HG02870 (cell line): Measurements from ENCODE around the gene RNASE12.
"Not testable (repeated sequence)": the region's sequence is repeated elsewhere in the genome, so short reads cannot be mapped to it uniquely, and the experiment has no call there.

Experiments
- ATAC-seq: cut with Tn5 transposase; IDR thresholded peaks from one replicate; pipeline ENCODE4 v1.9.1; 2021; ENCODE audit warnings: mild to moderate bottlenecking, moderate library complexity; ENCODE audit not compliant: unreplicated experiment

The RNASE12 gene

DNA sequence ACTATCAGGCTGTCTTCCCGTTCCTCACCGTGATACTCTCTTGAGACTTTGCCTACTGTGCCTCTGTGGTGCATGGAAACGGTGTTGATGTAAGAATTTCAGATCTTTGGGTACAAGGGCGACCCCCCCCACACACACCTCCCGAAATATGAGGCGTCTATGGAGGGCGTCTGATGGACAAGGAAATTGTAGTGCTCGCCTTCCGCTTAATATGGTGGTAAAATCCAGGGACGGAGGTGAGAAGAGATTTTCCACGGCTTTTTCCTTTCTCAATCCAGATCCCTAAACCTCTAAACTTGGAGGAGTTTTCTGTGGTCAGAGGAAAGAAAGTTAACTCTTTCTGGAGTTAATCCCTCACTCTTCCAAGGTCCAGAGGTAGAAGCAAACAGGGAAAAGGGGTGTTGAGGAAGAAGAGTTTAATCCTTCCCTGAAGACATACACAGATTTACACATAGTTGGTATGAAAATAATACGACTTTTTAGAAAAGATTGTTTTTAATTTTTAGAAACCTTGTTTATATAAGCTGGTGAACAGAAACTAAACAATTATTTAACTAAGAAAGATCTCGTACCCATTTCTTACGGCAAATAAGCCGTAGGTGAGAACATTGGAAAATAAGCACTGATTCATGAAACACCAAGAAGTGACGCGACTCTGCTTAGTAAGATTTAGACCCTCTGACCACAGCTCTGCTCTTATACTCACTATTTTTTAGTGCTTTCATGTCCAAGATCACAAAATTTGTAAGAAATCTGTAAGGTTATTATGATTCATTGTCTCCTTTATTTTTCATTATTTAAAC lies 23.1 kb upstream of the RNASE12 start:
- no peak for ATAC-seq

DNA sequence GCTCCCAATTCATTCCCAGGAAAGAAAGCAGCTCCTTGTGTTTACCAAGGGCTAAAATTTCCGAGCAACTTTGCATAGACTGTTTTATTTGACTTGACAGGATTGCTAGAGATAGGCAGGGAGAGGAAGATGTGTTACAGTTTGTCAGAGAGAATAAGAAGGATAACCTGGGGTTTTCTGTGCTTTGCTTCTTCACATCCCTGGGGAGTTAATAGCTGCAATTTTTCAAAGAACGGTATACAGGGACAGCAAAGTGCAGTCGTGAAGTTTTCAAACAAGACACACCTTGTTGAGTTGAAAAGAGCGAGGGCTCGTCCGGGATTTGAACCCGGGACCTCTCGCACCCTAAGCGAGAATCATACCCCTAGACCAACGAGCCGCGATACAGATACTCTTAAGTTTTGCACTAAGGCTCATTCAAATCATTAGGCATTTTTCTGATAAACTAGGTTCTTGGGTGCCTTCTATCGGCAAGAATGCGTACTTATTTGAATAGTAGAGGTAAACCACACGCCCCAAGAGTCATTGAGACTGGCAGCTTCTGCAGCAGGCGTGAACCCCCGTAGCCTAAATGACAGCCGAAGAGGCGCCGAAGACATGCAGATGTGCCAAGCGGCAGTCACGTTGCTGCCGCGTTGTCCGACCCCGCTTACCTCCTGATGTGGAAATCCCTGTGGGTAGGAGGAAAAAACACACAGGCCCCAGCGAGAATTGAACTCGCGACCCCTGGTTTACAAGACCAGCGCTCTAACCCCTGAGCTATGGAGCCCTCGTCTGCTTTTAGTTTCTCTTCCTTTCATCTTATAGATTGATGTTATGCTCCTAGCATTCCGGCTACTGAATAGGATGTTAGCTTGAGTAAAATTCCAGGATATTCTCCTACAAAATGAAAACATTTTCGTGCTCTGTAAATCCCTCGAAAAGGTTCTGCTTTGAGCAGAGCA lies 22.2 kb upstream of the RNASE12 start:
- peak; percentile 71 for ATAC-seq

DNA sequence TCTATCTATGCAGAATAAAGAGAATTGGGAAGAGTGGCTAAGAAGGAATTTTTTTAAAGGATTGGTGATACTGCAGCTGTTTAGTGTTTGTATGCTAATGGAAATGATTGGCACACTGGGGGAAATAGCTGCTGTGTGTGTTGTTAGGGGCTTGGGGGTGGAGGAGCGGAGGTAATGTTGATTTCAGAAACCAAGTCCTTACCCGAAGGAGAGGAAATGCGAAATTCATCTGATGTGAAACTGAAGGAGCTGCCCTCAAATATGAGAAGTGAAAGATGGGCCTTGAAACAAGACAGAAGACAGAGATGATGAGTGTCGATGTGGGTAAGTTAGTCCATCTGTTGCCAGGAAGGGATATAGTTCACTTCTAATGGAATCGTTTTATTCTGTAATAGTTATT lies 21.2 kb upstream of the RNASE12 start:
- no peak for ATAC-seq

DNA sequence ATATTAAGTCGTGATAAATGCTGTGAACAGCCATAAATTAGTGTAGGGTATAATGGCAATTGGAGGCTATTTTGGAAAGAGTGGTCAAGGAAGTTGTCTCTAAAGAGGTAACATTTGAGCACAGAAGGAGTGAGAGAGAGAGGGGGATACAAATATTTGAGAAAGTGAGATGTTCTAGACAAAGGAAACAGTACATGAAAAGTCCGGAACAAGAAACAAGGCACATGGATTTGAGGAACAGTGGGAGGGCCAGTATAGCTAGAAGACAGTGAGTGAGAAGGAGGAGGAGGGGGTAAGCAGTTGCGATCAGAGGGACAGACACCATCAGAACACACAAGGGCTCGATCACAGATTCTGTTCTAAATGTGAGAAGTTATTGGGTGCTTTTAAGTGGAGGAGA lies 20.1 kb upstream of the RNASE12 start:
- no peak for ATAC-seq

DNA sequence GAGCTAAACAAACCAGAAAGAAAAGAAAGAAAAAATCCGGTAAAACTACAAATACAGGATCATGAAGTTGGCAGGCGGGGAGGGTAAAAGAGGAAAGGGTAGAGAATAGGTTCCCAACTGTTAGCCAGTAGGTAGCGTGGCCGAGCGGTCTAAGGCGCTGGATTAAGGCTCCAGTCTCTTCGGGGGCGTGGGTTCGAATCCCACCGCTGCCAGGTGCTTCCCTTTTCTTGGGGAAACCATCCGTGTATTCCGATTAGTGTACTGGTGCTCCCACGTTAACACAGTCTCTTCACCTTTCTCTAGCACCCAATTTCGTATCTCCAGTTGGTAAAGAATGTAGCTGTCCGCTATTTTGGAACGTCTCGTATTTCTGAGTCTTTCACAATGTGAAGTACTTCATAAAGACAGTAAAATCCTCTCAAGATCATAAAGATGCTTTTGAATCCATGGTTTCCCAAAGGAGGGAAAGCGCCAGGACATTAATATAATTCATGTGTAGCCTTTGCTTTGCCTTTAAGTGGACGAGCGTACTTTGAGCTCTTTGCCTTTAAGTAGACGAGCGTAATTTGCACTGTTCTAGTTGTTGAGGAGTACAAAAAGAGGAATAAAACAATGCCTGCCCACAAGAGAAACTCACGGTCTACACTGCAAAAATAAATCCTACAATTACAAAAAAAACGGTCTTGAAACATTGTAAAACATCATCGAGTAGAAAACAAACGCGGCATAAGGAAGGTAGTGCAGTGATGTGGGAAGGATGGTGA lies 19.0 kb upstream of the RNASE12 start:
- no peak for ATAC-seq

- peak; percentile 13 for ATAC-seq
These were observed 18.2 kb upstream of the RNASE12 start for GRCh38 chr14:20609215-20610001.

DNA sequence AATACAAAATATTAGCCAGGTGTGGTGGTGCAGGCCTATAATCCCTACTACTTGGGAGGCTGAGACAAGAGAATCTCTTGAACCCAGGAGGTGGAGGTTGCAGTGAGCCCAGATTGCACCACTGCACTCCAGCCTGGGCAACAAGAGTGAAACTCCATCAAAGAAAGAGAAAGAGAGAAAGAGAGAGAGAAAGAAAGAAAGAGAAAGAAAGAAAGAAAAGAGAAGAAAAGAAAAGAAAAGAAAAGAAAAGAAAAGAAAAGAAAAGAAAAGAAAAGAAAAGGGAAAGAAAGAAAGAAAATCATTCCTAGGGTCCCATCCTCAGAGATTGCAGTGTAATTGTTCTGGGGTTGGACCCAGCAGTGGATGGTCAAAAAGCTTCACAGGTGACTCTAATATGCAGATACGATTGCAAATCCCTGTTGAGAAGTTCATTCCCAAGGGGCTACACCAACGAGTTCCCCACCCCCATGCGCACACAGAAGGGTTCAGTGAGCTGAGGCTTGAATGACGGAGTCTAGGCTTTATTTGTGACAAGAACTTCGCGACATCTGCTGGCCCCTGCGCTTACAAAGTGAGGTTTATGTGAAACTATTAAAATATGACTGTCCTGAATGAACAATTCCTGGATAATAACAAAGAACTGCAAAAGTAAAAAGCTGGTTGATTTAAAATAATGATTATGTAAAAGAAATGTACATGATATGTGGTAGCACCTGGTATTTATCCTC lies 17.4 kb upstream of the RNASE12 start:
- no peak for ATAC-seq

- no peak for ATAC-seq
These were observed 16.4 kb upstream of the RNASE12 start for GRCh38 chr14:20607617-20608016.

GRCh38 chr14:20606902-20607242 lies 15.7 kb upstream of the RNASE12 start:
- ATAC-seq: no peak

DNA sequence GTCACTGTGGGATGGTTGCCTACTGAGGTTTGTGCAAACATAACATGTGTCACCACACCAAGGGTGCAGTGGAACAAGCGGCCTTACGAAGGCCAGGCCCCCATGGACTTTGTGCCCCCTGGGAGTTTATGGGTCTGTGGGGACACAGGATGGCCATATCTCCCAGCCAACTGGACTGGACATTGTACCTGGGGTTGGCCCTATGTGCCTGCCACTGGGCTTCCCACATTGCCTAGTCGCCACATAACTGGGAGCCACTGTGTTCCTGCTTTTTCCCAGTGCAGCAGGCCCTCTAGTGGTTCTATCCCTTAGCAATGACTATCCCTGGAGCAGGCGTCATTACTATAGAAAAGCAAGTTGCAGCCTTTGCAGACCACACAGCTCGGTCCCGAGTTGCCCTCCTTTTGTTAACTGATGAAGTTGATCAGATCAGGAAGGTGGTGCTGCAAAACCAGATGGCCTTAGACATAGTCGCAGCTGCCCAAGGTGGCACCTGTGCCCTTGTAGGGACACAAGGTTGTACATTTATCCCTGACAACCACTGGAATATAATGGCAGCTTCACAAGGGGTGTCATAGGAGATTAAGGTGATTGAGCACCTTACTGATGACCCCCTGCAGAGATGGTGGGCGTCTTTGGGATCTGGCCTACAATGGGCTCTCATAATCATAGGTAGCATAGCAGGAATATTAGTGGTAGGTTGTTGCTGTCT lies 15.2 kb upstream of the RNASE12 start:
- no peak for ATAC-seq

DNA sequence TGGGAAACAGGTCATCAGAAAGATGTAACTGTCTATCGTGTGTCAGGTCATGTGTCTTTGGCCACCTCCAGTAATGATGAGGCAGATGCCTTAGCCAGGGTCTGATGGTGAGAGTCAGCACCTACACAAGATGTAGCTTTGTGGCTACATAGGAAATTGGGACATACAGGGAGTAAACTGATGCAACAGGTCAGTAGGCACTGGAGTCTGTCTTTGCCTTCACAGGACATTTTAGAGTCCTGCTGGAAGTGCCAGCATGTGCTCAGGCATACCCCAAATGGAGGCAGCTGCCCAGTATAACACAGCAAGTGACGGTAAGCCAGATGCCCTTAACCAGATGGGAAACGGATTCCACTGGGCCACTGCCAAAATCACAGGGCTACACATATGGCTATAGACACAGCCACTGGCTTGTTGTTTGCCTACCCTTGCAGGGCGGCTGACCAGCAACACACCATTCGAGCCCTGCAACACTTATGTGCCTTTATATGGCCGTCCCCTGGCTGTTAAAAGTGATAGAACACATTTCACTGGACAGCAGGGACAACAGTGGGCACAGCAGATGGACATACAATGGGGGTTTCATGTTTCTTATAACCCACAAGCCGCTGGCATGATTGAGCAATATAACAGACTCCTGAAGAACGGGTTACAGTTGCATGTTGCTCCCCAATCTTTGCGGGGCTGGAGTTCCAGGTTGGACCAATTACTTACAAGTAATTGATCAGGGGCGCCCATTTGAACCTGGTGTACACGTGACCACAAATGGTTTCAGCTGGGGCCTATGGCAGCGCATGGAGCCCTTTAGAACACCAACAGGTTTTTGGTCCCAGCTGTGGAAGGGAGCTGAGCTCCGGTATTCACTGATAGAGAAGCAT lies 12.9 kb upstream of the RNASE12 start:
- no peak for ATAC-seq

DNA sequence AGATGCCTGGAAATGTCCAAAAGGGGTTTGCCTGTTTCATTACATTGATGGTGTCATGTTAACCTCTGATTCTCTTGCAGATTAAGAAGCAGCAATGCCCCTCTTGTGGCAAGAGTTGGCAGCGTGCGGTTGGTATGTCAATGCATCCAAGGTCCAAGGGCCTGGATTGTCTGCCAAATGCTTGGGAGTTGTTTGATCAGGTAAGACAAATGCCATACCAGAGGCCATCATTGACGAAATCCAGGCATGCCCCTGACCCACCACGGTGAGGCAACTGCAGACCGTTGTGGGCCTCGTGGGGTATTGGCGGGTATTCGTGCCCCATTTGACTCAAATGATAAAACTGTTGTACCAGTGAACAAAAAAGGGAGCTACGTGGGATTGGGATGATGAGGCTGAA lies 11.4 kb upstream of the RNASE12 start:
- no peak for ATAC-seq

GRCh38 chr14:20601522-20601921 lies 10.3 kb upstream of the RNASE12 start:
- no peak for ATAC-seq

GRCh38 chr14:20597108-20597507 lies 5.9 kb upstream of the RNASE12 start:
- no peak for ATAC-seq

DNA sequence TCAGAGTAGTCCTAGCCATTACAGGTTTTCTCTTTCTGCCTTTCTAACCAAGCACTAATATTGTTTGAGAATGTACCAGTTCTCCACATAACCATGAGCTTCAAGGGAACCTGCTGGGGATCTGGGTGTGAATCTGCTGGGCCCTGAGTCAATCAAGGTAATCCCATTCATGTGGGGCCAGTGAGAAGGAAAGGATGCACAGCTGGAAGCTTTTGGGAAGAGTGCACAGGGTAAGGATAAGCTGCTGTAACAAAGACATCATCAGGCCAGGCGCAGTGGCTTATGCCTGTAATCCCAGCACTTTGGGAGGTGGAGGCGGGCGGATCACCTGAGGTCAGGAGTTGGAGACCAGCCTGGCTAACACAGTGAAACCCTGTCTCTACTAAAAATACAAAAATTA lies 4.5 kb upstream of the RNASE12 start:
- ATAC-seq: not testable (repeated sequence)

DNA sequence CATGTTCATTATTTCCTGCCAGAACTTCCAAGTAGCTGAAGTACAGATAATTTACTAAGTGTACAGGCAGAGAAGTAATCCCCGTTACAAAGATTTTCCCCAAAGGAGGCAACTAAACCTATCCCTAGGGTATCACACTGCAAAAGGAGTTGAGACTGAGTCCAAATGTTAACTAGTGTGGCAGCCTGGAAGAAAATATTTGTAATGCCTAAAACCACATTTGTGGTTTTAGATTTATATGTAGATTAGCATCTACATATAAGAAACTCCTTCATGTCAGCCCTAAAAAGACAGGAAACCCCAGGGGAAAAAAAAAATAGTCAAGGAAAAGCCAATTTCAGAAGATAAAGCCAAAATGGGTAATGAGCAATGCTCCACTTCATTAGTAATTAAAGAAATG lies 1.4 kb upstream of the RNASE12 start:
- ATAC-seq: no peak

- no peak for ATAC-seq
These were observed 3.6 kb downstream of the RNASE12 start, which contains the start of gene RNASE11 for GRCh38 chr14:20587489-20588154. Gene RNASE11 (minus strand): TSS chr14:20588001.

DNA sequence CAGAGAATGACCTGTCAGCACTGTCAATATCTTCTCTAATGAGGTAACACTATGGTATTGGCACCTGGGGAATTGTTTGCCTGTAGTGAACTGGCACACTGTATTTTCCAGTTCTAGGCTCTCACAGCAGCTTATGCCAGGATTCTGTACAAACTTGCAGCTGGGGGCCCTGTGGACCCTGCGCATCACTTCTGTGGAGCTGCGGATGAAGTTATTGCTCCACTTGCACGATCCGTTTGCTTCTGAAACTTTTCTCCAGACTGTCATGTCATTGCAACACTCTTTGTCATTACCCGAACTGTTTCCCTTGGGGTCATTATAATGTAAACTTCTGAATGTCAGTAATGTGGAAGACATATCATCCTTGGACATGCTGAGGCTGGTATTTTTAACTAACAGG lies 7.3 kb downstream of the RNASE12 start:
- ATAC-seq: no peak
